ENCODE measurements around the gene ARHGEF10L.

The ARHGEF10L gene

GRCh38 chr1:17566417-17566816 lies 26.9 kb downstream of the ARHGEF10L start:
- Histone ChIP-seq H3K9ac (ENCODE audit: low read depth, low read length) (no peak overlapping the region), H3K4me3 (ENCODE audit: low read length) (no peak overlapping the region), H3K27me3 (ENCODE audit: insufficient read depth, low read length) (no peaks in the 10 kb centered on the region), H3K9me3 (ENCODE audit: insufficient read depth, low read depth, low read length) (no peaks in the 10 kb centered on the region), H3K36me3 (ENCODE audit: insufficient read depth, low read depth, low read length) (no peaks in the 10 kb centered on the region), H3K27ac (ENCODE audit: low read length) (no peak overlapping the region), H3K4me1 (ENCODE audit: insufficient read depth, low read length) (peaks cover 42% of the 10 kb centered on the region)

- Histone ChIP-seq H3K9ac (ENCODE audit: low read depth, low read length) (no peak overlapping the region), H3K27me3 (ENCODE audit: insufficient read depth, low read length) (no peaks in the 10 kb centered on the region), H3K27ac (ENCODE audit: low read length) (no peak overlapping the region), H3K4me1 (ENCODE audit: insufficient read depth, low read length) (peaks cover 44% of the 10 kb centered on the region), H3K4me3 (ENCODE audit: low read length) (no peak overlapping the region), H3K36me3 (ENCODE audit: insufficient read depth, low read depth, low read length) (no peaks in the 10 kb centered on the region), H3K9me3 (ENCODE audit: insufficient read depth, low read depth, low read length) (no peaks in the 10 kb centered on the region)
Observed at GRCh38 chr1:17566892-17567291, 27.4 kb downstream of the ARHGEF10L start.

DNA sequence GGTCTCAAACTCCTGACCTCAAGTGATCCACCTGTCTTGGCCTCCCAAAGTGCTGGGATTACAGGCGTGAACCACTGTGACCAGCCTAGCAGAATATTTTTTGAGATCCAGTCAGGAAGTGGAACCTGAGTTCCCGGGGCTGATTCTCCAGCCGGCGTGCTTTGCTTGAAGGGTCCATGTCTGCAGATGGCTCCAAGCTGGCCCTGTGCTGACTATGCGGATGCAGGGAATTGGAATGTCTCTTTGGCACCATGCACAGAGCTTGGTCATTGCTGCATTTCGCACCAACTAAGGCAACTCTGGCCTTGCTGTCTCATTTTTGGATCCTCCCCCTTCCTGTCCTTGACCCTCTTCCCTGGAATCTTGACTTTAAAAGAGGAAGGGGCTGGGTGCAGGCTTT lies 28.1 kb downstream of the ARHGEF10L start:
- no peaks in the 10 kb centered on the region for H3K36me3 ChIP-seq (ENCODE audit: insufficient read depth, low read depth, low read length)
- no peak overlapping the region for H3K4me3 ChIP-seq (ENCODE audit: low read length)
- no peak overlapping the region for H3K9ac ChIP-seq (ENCODE audit: low read depth, low read length)
- no peaks in the 10 kb centered on the region for H3K27me3 ChIP-seq (ENCODE audit: insufficient read depth, low read length)
- no peaks in the 10 kb centered on the region for H3K9me3 ChIP-seq (ENCODE audit: insufficient read depth, low read depth, low read length)
- H3K27ac ChIP-seq (ENCODE audit: low read length), result no peak overlapping the region
- peaks cover 51% of the 10 kb centered on the region for H3K4me1 ChIP-seq (ENCODE audit: insufficient read depth, low read length)

- Histone ChIP-seq H3K4me3 (ENCODE audit: low read length) (no peak overlapping the region), H3K36me3 (ENCODE audit: insufficient read depth, low read depth, low read length) (no peaks in the 10 kb centered on the region), H3K27ac (ENCODE audit: low read length) (no peak overlapping the region), H3K9me3 (ENCODE audit: insufficient read depth, low read depth, low read length) (no peaks in the 10 kb centered on the region), H3K27me3 (ENCODE audit: insufficient read depth, low read length) (no peaks in the 10 kb centered on the region), H3K9ac (ENCODE audit: low read depth, low read length) (peak overlapping the region; percentile 36; the same call in 1 of the 2 replicates), H3K4me1 (ENCODE audit: insufficient read depth, low read length) (peaks cover 58% of the 10 kb centered on the region)
Observed at GRCh38 chr1:17568014-17568900, 28.8 kb downstream of the ARHGEF10L start.

- no peak overlapping the region for H3K4me3 ChIP-seq (ENCODE audit: low read length)
- no peaks in the 10 kb centered on the region for H3K9me3 ChIP-seq (ENCODE audit: insufficient read depth, low read depth, low read length)
- no peaks in the 10 kb centered on the region for H3K36me3 ChIP-seq (ENCODE audit: insufficient read depth, low read depth, low read length)
- no peaks in the 10 kb centered on the region for H3K27me3 ChIP-seq (ENCODE audit: insufficient read depth, low read length)
- H3K4me1 ChIP-seq (ENCODE audit: insufficient read depth, low read length), result peaks cover 65% of the 10 kb centered on the region
- no peak overlapping the region for H3K27ac ChIP-seq (ENCODE audit: low read length)
- H3K9ac ChIP-seq (ENCODE audit: low read depth, low read length), result peak overlapping the region; percentile 27; the same call in 1 of the 2 replicates
Observed at GRCh38 chr1:17569200-17570139, 30.0 kb downstream of the ARHGEF10L start.

DNA sequence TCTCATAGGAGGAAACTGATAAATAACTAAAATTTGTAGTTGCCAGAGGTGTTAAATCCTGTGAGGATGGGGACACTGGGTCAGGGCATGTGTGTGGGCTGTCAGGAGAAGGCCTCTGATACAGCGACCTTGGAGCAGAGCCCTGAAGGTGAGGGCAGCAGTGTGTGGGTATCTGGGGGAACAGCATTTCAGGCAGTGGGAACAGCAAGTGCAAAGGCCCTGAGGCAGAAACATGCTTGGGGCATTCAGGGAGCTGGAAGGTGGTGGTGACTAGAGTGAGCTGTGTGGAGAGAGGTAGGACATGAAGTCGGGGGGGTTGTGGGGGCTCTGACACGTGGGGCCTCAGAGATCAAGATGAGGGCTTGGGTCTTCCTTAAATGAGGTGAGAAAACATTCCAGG lies 30.7 kb downstream of the ARHGEF10L start:
- no peak overlapping the region for H3K4me3 ChIP-seq (ENCODE audit: low read length)
- H3K36me3 ChIP-seq (ENCODE audit: insufficient read depth, low read depth, low read length), result no peaks in the 10 kb centered on the region
- H3K9ac ChIP-seq (ENCODE audit: low read depth, low read length), result no peak overlapping the region
- no peaks in the 10 kb centered on the region for H3K9me3 ChIP-seq (ENCODE audit: insufficient read depth, low read depth, low read length)
- H3K27ac ChIP-seq (ENCODE audit: low read length), result no peak overlapping the region
- H3K4me1 ChIP-seq (ENCODE audit: insufficient read depth, low read length), result peaks cover 64% of the 10 kb centered on the region
- H3K27me3 ChIP-seq (ENCODE audit: insufficient read depth, low read length), result no peaks in the 10 kb centered on the region

GRCh38 chr1:17572264-17572985 lies 32.9 kb downstream of the ARHGEF10L start:
- H3K9ac ChIP-seq (ENCODE audit: low read depth, low read length), result peak overlapping the region; percentile 40; the same call in 1 of the 2 replicates
- H3K27me3 ChIP-seq (ENCODE audit: insufficient read depth, low read length), result no peaks in the 10 kb centered on the region
- no peaks in the 10 kb centered on the region for H3K36me3 ChIP-seq (ENCODE audit: insufficient read depth, low read depth, low read length)
- no peaks in the 10 kb centered on the region for H3K9me3 ChIP-seq (ENCODE audit: insufficient read depth, low read depth, low read length)
- H3K27ac ChIP-seq (ENCODE audit: low read length), result peak overlapping the region; percentile 77
- H3K4me1 ChIP-seq (ENCODE audit: insufficient read depth, low read length), result peaks cover 61% of the 10 kb centered on the region
- H3K4me3 ChIP-seq (ENCODE audit: low read length), result peak overlapping the region; percentile 41; the same call in 1 of the 2 replicates

DNA sequence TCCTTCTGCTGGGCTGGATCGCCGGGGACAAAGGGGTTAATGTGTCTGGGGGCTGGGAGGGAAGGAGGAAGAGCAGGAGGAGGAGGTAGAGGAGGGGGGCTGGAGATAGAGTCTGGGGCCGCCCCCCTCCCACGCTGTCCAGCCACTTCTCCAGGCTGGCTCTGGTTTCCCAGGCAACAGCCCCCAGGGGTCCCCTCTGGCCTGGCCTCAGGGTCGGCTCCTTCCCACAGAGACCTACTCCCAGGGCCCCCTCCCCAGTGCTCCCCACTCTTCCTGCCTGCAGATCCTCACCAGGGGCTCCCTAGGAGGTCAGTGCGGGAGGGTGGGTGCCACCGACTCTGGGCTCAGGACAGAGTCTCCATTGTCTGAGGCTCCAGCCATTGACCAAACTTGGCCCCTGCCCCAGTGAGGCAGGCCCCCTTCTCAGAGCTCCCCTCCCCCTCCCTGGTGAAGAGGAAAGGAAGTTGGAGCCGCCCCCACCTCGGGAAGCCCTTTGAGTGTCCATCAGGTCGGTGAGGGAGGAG lies 34.1 kb downstream of the ARHGEF10L start:
- Histone ChIP-seq H3K4me1 (ENCODE audit: insufficient read depth, low read length) (peaks cover 56% of the 10 kb centered on the region), H3K36me3 (ENCODE audit: insufficient read depth, low read depth, low read length) (no peaks in the 10 kb centered on the region), H3K9ac (ENCODE audit: low read depth, low read length) (peak overlapping the region; percentile 29; the same call in 1 of the 2 replicates), H3K4me3 (ENCODE audit: low read length) (peak overlapping the region; percentile 41; the same call in 1 of the 2 replicates), H3K9me3 (ENCODE audit: insufficient read depth, low read depth, low read length) (no peaks in the 10 kb centered on the region), H3K27me3 (ENCODE audit: insufficient read depth, low read length) (no peaks in the 10 kb centered on the region), H3K27ac (ENCODE audit: low read length) (peak overlapping the region; percentile 74)

DNA sequence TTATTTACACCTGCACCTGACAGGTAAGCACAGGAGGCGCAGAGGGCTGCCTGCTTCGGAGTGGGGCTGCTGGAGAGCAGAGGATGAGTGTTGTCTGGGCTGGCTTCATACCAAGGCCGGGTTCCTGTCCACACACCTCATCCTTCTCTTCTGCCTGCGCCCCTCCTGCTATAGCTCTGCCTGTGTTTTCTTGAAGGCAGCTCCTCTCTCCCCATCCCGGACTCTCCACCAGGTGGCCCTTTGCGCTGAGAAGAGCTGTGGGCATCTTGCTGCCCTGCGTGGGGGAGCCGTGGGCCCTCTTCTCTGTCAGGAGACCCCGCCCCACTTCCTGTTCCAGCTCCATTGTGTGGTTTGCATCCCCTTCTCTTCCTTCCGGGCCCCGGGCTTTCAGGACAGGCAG lies 35.0 kb downstream of the ARHGEF10L start:
- Histone ChIP-seq H3K9ac (ENCODE audit: low read depth, low read length) (no peak overlapping the region; the same call in 1 of the 2 replicates), H3K9me3 (ENCODE audit: insufficient read depth, low read depth, low read length) (no peaks in the 10 kb centered on the region), H3K4me3 (ENCODE audit: low read length) (no peak overlapping the region), H3K36me3 (ENCODE audit: insufficient read depth, low read depth, low read length) (no peaks in the 10 kb centered on the region), H3K27me3 (ENCODE audit: insufficient read depth, low read length) (no peaks in the 10 kb centered on the region), H3K4me1 (ENCODE audit: insufficient read depth, low read length) (peaks cover 47% of the 10 kb centered on the region), H3K27ac (ENCODE audit: low read length) (peak overlapping the region; percentile 14)

DNA sequence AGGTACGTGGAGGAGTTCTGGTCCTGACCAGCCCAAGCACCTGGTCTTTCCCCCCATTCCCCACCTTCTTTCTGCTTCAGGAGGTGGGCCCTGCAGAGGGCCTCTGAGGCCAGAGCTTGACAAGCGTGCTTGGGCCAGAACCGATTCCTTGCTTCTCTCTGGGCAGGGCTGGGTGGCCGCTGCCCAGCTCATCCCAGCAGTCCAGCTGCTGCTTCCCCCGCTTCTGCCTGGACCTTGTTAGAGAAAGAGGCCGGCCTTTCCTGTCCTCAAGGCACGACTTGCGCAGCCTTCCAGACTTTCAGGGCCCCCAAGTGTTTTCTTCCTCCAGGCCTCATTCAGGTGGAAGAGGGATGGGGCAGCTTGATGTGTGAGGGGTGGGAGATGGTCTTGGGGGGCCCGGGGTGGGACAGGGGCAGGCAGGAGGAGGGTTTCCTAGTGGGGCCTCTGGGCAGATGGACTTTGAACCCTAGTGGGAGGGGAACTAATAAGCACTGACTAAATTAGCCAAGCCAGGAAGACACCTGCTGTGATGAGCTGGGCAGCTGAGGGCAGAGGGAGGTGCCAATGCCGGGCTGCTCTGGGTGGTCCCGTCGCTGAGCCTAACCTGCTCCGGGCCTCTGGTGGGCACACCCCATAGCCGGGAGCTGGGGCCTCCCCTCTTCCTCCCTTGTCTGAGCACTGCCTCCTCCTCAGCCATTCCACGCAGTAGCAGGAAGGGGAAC lies 36.5 kb downstream of the ARHGEF10L start:
- H3K27ac ChIP-seq (ENCODE audit: low read length), result no peak overlapping the region
- H3K4me1 ChIP-seq (ENCODE audit: insufficient read depth, low read length), result peaks cover 43% of the 10 kb centered on the region; the same call in 1 of the 2 replicates
- no peaks in the 10 kb centered on the region for H3K27me3 ChIP-seq (ENCODE audit: insufficient read depth, low read length)
- H3K36me3 ChIP-seq (ENCODE audit: insufficient read depth, low read depth, low read length), result no peaks in the 10 kb centered on the region
- H3K9ac ChIP-seq (ENCODE audit: low read depth, low read length), result no peak overlapping the region; the same call in 1 of the 2 replicates
- no peak overlapping the region for H3K4me3 ChIP-seq (ENCODE audit: low read length)
- H3K9me3 ChIP-seq (ENCODE audit: insufficient read depth, low read depth, low read length), result no peaks in the 10 kb centered on the region

Data from iPS-20b (cell line).